HG03135 (cell line): Measurements from ENCODE around the gene DERL3.

Experiments
- ATAC-seq: cut with Tn5 transposase; IDR thresholded peaks from one replicate; pipeline ENCODE4 v1.9.1; 2021; ENCODE audit warnings: mild to moderate bottlenecking, moderate library complexity; ENCODE audit not compliant: unreplicated experiment

DERL3 gene

GRCh38 chr22:23833017-23833751 is 5.6 kb downstream of the DERL3 start:
- no peak for ATAC-seq

GRCh38 chr22:23832226-23833016 is 6.4 kb downstream of the DERL3 start:
- no peak for ATAC-seq

- no peak for ATAC-seq
Observed at GRCh38 chr22:23831781-23832180, 7.0 kb downstream of the DERL3 start.

GRCh38 chr22:23831261-23831660 is 7.5 kb downstream of the DERL3 start:
- ATAC-seq = no peak

- ATAC-seq = no peak
Observed at GRCh38 chr22:23829845-23830372, 8.9 kb downstream of the DERL3 start.

- no peak for ATAC-seq
Observed at GRCh38 chr22:23828800-23829680, 9.8 kb downstream of the DERL3 start.

- ATAC-seq = no peak
Observed at GRCh38 chr22:23827351-23827995, 11.3 kb downstream of the DERL3 start.

DNA sequence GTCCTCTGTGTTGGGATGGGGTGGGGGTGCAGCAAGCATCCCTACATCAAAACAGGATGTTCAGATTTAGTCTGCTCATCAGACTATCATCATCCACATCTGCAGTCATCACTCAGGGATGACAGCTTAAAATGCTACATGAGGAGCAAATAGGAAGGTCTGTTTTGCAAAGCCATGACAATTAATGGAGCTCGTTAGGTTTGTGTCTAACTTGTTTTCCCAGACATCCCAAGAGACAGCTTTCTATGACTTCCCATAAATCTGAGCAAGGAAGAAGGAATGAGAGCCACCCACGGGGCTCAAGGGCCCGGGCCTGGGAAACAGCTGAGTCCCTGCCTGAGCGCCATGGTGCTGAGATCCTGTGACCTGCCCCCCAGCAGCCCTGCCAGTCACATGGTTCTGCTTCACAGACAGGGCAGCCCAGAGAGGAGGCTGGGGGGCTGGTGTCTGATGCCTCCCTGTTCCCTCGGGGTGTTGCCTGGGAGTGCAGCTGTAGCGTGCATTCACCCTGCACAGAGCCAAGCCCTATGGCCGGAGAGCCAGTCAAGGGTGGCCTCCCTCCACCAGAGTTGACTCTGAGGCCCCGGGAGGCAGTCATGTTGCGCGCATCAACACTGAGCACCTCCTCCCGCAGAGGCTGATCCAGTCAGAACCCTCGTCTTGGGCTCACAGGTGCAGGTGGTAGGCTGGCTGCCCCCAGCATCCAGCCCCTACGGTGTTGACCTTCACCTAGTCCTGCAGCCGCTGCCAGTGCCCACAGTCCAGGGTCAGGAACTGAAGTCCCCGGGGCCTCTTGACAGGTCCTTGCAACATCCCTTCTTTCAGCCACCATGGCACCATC is 12.1 kb downstream of the DERL3 start:
- ATAC-seq = no peak

DNA sequence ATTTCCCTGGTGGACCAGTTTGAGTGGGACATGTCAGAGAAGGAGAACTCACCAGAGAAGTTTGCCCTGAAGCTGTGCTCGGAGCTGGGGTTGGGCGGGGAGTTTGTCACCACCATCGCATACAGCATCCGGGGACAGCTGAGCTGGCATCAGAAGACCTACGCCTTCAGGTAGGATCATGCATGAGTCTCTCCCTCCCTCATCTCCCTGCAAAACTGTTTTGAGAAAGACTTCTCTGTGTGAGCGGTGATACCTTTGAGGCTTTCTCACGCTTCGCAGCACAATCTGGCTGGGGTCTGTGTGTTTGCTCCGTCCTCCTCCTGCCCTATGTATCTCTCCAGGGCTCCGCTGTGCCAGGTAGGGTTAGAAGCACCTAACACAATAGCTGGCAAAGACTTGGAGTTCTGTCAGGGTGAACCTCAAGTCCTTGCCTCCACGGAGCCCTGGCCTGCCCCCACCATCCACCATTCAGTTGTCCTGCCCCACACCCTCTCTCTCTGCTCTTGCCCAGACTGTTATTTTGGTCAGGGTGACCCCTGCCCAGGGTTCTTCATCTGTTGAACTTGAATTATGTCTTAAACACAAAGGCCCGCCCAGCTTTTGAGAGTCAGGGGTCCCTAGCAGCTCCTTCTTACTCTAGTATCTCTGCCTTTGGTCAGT is 13.4 kb downstream of the DERL3 start:
- no peak for ATAC-seq

GRCh38 chr22:23824476-23825245 is 14.1 kb downstream of the DERL3 start:
- ATAC-seq = no peak

DNA sequence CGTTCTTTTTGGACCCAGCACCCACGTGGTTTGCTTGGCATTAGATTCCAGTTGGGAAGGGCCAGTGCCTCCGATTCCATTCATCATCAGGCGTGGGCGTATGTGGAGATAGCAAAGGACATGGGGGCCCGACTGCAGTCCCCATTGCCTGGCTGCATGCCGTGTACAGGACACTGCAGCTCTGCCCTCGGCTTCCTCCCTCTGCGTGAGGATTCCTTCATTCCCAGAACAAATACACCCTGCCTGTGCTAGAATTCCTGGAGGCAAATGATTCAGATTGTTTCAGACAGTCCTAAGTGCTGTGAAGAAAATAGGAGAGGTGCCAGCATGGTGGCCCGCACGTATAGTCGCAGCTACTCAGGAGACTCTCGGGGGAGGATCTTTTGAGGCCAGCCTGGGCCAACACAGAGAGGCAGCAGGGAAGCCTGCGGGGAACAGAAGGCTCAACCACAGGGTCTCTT is 15.4 kb downstream of the DERL3 start:
- no peak for ATAC-seq

GRCh38 chr22:23822101-23822671 is 16.6 kb downstream of the DERL3 start:
- ATAC-seq = no peak

DNA sequence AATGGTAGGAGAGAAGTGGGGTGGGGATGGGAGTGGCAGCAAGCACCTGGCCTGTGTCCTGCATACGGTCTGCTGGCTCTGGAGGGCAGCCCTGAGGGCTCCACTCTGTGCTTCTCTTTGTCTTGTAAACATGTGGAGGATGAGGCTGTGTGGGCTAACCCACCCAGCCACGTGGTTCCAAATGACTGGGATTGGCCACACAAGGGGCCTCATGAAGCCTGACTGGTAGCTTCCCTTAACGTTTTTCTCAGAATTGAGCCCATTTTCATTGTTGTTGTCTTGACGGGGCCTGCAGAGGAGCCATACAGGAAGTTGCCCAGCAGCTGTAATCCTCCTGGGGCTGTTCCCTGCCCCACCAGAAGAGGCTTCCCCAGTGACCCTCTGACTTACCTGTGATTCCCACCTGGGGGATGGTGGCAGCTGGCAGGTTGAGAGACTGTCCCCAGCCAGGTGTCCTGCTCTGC is 18.0 kb downstream of the DERL3 start:
- ATAC-seq = no peak

DNA sequence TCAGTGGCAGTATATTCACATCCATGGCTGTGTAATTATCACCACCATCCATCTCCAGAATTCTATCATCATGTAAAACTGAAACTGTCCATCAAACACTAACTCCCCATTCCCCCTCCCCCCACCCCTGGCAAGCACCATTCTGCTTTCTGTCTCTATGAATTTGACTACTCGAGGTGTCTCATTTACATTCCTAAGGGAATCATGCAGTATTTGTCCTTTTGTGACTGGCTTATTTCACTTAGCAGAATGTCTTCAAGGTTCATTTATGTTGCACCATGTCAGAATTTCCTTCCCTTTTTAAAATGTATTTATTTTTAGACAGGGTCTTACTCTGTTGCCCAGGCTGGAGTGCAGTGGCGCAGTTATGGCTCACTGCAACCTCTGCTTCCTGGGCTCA is 20.3 kb downstream of the DERL3 start:
- ATAC-seq = no peak

DNA sequence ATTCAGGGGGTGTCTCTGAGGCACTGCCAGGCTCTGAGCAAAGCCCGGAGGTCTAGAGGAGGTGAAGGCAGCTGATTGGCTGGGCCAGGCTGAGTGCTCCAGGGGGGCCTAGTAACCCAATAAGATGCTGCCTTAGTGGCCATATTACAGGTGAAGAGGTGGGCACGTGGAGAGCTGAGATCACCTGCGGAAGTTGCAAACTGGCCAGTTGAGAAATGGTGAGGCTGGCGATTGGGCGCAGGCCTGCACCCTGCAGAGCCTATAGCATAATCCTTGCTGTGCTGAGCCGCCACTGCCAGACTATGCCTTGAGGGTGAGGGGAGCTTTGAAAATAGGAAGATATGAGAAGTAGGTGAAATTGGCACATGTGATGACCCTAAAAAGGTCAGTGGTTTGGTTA is 21.7 kb downstream of the DERL3 start:
- ATAC-seq = no peak

GRCh38 chr22:23816156-23816976 is 22.4 kb downstream of the DERL3 start:
- ATAC-seq = no peak

GRCh38 chr22:23815541-23816155 is 23.2 kb downstream of the DERL3 start:
- no peak for ATAC-seq
